Measurements from ENCODE around the gene PCDH15. TPM values are rescaled to one million over a fixed set of nuclear protein-coding genes. Genes with fewer than 3 reads are reported as not detected.

PCDH15 gene
- total RNA-seq: under 1 TPM; 0.19 to 0.51 TPM

DNA sequence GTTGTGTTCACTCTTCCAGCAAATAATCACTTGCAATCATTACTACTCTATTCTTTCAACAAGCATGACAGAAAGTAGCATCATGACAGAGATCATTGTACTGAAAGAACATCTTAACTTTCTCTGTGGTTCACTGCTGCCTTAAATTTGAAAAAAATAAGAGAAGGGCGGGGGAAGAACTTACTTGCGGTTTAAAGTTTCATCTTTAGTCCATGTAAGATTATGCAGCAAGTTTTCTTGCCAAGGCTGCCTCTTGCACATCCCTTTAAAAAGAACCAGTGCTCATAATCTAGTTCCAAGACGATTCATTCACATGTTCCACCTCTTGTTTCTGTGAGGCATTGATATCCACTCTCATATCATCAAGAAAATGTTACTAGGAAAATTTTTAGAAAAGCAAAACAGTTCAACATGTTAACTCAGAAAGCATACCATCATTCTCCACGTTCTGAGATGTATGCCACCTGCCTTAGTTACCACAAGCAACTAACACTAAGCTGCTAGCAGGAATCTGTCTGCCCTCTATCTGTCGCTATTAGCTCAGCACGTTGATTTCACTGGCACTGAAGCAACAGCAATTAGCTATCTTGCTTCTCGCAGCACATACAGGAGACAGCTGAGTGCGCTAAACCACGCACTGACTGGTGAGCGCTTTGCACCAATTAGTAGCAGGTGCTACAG lies at the start of gene PCDH15:
PCDH15 (minus strand) TSS at position 491 of the 681 bp plus-strand sequence. CDS start 136,969 bp downstream, outside the sequence.
- Histone ChIP-seq H3K9me3 (no peaks in the 10 kb centered on the region), H3K27me3 (no peaks in the 10 kb centered on the region), H3K4me1 (no peaks in the 10 kb centered on the region), H3K4me3 (no peak within 1 kb of the TSS), H3K27ac (no peak within 1 kb of the TSS), H3K36me3 (no peaks in the 10 kb centered on the region)
- no peak for DNase-seq (ENCODE audit: low spot score)
- TF ChIP-seq, protein P1, sequence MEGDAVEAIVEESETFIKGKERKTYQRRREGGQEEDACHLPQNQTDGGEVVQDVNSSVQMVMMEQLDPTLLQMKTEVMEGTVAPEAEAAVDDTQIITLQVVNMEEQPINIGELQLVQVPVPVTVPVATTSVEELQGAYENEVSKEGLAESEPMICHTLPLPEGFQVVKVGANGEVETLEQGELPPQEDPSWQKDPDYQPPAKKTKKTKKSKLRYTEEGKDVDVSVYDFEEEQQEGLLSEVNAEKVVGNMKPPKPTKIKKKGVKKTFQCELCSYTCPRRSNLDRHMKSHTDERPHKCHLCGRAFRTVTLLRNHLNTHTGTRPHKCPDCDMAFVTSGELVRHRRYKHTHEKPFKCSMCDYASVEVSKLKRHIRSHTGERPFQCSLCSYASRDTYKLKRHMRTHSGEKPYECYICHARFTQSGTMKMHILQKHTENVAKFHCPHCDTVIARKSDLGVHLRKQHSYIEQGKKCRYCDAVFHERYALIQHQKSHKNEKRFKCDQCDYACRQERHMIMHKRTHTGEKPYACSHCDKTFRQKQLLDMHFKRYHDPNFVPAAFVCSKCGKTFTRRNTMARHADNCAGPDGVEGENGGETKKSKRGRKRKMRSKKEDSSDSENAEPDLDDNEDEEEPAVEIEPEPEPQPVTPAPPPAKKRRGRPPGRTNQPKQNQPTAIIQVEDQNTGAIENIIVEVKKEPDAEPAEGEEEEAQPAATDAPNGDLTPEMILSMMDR (IDR thresholded peaks at IDR 0.05): peak in 1 of 2 donors; percentile 60

DNA sequence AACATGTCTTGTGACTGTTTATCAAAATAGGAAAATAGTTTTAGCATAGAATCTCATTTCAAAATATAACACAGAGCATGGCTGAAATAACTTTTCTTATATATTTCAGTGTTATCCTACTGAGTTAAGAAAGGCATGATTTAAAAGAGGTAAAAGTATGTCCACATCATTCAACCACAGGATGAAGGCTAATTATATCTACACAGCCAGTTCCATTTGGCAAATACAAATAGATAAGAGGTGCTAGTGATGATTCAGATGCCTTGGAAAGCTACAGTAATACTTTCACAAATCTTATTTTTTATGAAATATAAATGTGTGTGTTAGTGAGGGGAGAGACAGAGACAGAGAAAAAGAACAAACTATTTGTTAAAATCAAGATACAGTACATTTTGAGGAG lies 42.9 kb upstream of the PCDH15 start:
- DNase-seq (ENCODE audit: low spot score): no peak
- no peaks in the 10 kb centered on the region for H3K27me3 ChIP-seq
- H3K4me1 ChIP-seq: peaks cover 0 to 4% of the 10 kb centered on the region in 2 donors
- H3K36me3 ChIP-seq: no peaks in the 10 kb centered on the region
- H3K27ac ChIP-seq: peak overlapping the region in 1 of 2 donors; percentile 74
- H3K4me3 ChIP-seq: no peak overlapping the region
- TF ChIP-seq, protein P1 (IDR thresholded peaks at IDR 0.05): no peak
- peaks cover 0 to 3% of the 10 kb centered on the region in 2 donors for H3K9me3 ChIP-seq

DNA sequence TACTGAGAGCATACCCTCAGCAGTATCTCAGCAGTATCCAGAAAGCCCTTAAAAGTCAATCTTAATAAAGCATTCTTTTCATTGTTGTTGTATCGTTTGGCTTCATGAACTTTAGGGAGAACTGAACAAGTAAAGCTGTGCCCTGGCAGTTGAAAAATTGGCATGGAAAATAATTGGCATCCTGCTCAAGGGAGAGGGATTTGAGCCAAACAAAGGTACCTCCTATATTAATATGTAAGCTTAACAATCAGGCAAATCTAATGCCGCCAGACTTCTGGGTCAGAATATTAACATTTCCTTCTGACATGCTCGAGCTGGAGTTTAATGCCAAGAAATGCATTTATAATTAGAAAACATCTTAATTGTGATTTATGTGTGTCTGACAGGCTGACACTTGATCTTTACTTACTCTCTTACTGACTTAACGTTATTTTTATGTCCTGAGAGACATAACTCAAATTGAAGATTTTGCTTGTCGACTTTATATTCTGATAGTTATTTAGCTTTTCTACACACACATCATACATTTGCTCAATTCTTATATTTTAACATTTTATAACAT lies 42.1 kb upstream of the PCDH15 start:
- DNase-seq (ENCODE audit: low spot score): no peak
- Histone ChIP-seq H3K4me3 (no peak overlapping the region), H3K36me3 (no peaks in the 10 kb centered on the region), H3K9me3 (peaks cover 0 to 6% of the 10 kb centered on the region in 2 donors), H3K27ac (peak overlapping the region in 1 of 2 donors; percentile 74), H3K27me3 (no peaks in the 10 kb centered on the region), H3K4me1 (peaks cover 0 to 4% of the 10 kb centered on the region in 2 donors)
- TF ChIP-seq, protein P1 (IDR thresholded peaks at IDR 0.05): no peak

DNA sequence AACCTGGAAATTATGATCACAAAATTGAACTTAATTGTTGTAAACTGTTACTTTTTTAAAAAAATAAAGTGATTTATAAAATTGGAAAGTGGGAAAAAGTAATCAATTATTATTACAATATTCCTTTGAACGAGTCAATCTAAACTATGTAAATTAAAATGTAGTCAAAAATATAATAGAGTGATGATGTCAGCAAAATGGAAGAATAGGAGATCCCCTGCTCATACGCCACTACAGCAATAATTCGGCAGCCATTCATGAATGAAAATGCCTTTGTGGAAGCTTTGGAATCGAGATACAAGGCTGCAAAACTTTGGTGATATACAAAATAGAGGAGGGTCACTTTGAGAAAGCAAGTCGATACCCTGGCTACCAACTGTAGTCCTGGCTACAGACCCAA lies 36.4 kb upstream of the PCDH15 start:
- Histone ChIP-seq H3K27me3 (no peaks in the 10 kb centered on the region), H3K27ac (no peak overlapping the region), H3K4me3 (no peak overlapping the region), H3K9me3 (peaks cover 0 to 6% of the 10 kb centered on the region in 2 donors), H3K36me3 (no peaks in the 10 kb centered on the region), H3K4me1 (no peaks in the 10 kb centered on the region)
- DNase-seq (ENCODE audit: low spot score): no peak
- TF ChIP-seq, protein P1 (IDR thresholded peaks at IDR 0.05): no peak

DNA sequence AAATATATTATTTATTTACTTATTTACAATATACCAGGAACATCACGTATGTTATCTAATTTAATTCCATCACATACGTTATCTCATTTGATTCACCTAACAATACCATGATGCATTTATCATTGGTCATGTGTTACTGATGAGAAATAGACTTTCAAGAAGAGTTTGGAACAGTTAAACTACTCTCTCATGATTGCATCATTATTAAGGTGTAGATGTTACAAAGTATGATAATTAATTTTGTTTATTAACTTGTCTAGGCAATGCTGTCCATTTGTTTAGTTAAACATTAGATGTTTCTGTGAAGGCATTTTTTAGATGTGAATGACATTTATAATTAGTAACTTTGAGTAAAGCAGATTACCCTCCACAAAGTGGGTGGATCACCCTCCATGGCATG lies 32.0 kb upstream of the PCDH15 start:
- Histone ChIP-seq H3K4me1 (no peaks in the 10 kb centered on the region), H3K9me3 (no peaks in the 10 kb centered on the region), H3K27ac (no peak overlapping the region), H3K27me3 (no peaks in the 10 kb centered on the region), H3K4me3 (no peak overlapping the region), H3K36me3 (no peaks in the 10 kb centered on the region)
- TF ChIP-seq, protein P1 (IDR thresholded peaks at IDR 0.05): no peak
- no peak for DNase-seq (ENCODE audit: low spot score)
